IMR-90 (cell line): ENCODE results near the gene DMAC2L. TPM values are rescaled to one million over a fixed set of nuclear protein-coding genes. Genes with fewer than 3 reads are reported as not detected.

ENCODE experiments used
- ATAC-seq: fragments of 200-7000 bp; cut with Tn5 transposase; 2 replicates; pipeline ENCODE4 v1.9.1; 2020; ENCODE audit warnings: low read depth, mild to moderate bottlenecking, moderate library complexity
- BruUV-seq: library from RNA; stranded (reverse); fragments of 400-500 nt; replicated peaks from 2 replicates; lab custom pipeline; 2021; lab: Mats Ljungman, UMichigan
- CTCF ChIA-PET: fragments of 300-600 bp; formaldehyde crosslinking; extraction: SDS; loops from one replicate; lab custom pipeline; 2021; ENCODE audit warnings: antibody characterized with exemption; lab: Yijun Ruan, JAX
- POLR2A ChIA-PET: fragments of 300-600 bp; sonication (Branson Sonifier 250); formaldehyde crosslinking; loops from one replicate; lab custom pipeline; 2022; ENCODE audit warnings: antibody characterized with exemption; ENCODE audit not compliant: unreplicated experiment; lab: Charles Lee
- DNase-seq: peaks from one replicate; pipeline ENCODE4 v3.0.0; 2013
- H2AFZ ChIP-seq: replicated peaks from 2 replicates; pipeline ENCODE3; 2013; ENCODE audit warnings: low read length, mild to moderate bottlenecking; ENCODE audit not compliant: poor library complexity
- H2AK5ac ChIP-seq: 2 replicates; pipeline ENCODE4 v1.6.1; 2013; ENCODE audit warnings: low read depth, low read length, inconsistent platforms
- H2AK9ac ChIP-seq: replicated peaks from 2 replicates; pipeline ENCODE3; 2013; ENCODE audit warnings: mild to moderate bottlenecking, low read depth, low read length, moderate library complexity; ENCODE audit not compliant: poor library complexity
- H2BK120ac ChIP-seq: 2 replicates; pipeline ENCODE4 v1.6.1; 2013; ENCODE audit warnings: low read depth, low read length, inconsistent platforms
- H2BK15ac ChIP-seq: 3 replicates; pipeline ENCODE4 v1.6.1; 2013; ENCODE audit warnings: low read depth, low read length, inconsistent platforms
- H2BK20ac ChIP-seq: 2 replicates; pipeline ENCODE4 v1.6.1; 2013; ENCODE audit warnings: low read depth, mild to moderate bottlenecking, inconsistent platforms, low read length, moderate library complexity
- H2BK5ac ChIP-seq: 2 replicates; pipeline ENCODE4 v1.6.1; 2013; ENCODE audit warnings: mild to moderate bottlenecking, low read depth, low read length, inconsistent platforms; ENCODE audit not compliant: poor library complexity, severe bottlenecking
- H3K14ac ChIP-seq: replicated peaks from 2 replicates; pipeline ENCODE4 v1.6.1; 2013; ENCODE audit warnings: low read depth, low read length, inconsistent platforms
- H3K18ac ChIP-seq: 2 replicates; pipeline ENCODE4 v1.6.1; 2013; ENCODE audit warnings: low read depth, low read length, control low read depth
- H3K23ac ChIP-seq: 2 replicates; pipeline ENCODE4 v1.6.1; 2013; ENCODE audit warnings: low read depth, low read length, inconsistent platforms
- H3K27ac ChIP-seq: 2 replicates; pipeline ENCODE4 v1.5.1; 2013; ENCODE audit warnings: mild to moderate bottlenecking, control low read depth, low read length; ENCODE audit not compliant: insufficient read depth
- H3K27me3 ChIP-seq: 2 replicates; pipeline ENCODE4 v1.6.1; 2013; ENCODE audit warnings: low read length; ENCODE audit not compliant: control insufficient read depth, insufficient read depth
- H3K36me3 ChIP-seq: 2 replicates; pipeline ENCODE4 v1.6.1; 2013; ENCODE audit warnings: low read length, mixed read lengths; ENCODE audit not compliant: control insufficient read depth, insufficient read depth
- H3K4ac ChIP-seq: 2 replicates; pipeline ENCODE4 v1.6.1; 2013; ENCODE audit warnings: low read depth, low read length, inconsistent platforms
- H3K4me1 ChIP-seq: 2 replicates; pipeline ENCODE4 v1.6.1; 2013; ENCODE audit warnings: low read length, mixed read lengths; ENCODE audit not compliant: control insufficient read depth, insufficient read depth
- H3K4me2 ChIP-seq: 2 replicates; pipeline ENCODE4 v1.6.1; 2013; ENCODE audit warnings: low read depth, mild to moderate bottlenecking, control low read depth, low read length, moderate library complexity
- H3K4me3 ChIP-seq: 2 replicates; pipeline ENCODE4 v1.5.1; 2013; ENCODE audit warnings: low read depth, mild to moderate bottlenecking, control low read depth, low read length, moderate library complexity; ENCODE audit not compliant: insufficient read depth
- H3K56ac ChIP-seq: 2 replicates; pipeline ENCODE4 v1.6.1; 2013; ENCODE audit warnings: low read length, inconsistent platforms; ENCODE audit not compliant: insufficient read depth; ENCODE audit errors: extremely low read depth
- H3K79me1 ChIP-seq, 2 experiments: 2 replicates each; pipeline ENCODE4 v1.6.1; 2013; ENCODE audit warnings: low read length in 2 of 2, inconsistent platforms in 1 of 2, low read depth in 1 of 2
- H3K9ac ChIP-seq: 2 replicates; pipeline ENCODE4 v1.6.1; 2013; ENCODE audit warnings: low read depth, low read length, control low read depth
- H3K9me1 ChIP-seq: 2 replicates; pipeline ENCODE4 v1.6.1; 2013; ENCODE audit warnings: low read length, inconsistent platforms; ENCODE audit not compliant: insufficient read depth
- H3K9me3 ChIP-seq: 2 replicates; pipeline ENCODE4 v1.6.1; 2013; ENCODE audit warnings: low read length; ENCODE audit not compliant: control insufficient read depth, insufficient read depth
- H4K20me1 ChIP-seq: 2 replicates; pipeline ENCODE4 v1.6.1; 2013; ENCODE audit warnings: low read length, inconsistent platforms; ENCODE audit not compliant: insufficient read depth
- H4K5ac ChIP-seq: 2 replicates; pipeline ENCODE4 v1.6.1; 2013; ENCODE audit warnings: mild to moderate bottlenecking, low read depth, low read length, control low read depth
- H4K8ac ChIP-seq, 2 experiments: 2 replicates each; pipeline ENCODE4 v1.6.1; 2013; ENCODE audit warnings: low read depth in 2 of 2, low read length in 2 of 2, control low read depth in 1 of 2, inconsistent platforms in 1 of 2
- H4K91ac ChIP-seq: 2 replicates; pipeline ENCODE4 v1.6.1; 2013; ENCODE audit warnings: low read depth, low read length, inconsistent platforms; ENCODE audit not compliant: insufficient read depth
- CTCF ChIP-seq: conservative IDR thresholded peaks from 2 replicates; pipeline ENCODE4 v1.5.1; 2012; ENCODE audit warnings: mild to moderate bottlenecking, low read depth, low read length, improper control_type of control experiment
- ELK1 ChIP-seq: fragments of 150-350 bp; IDR thresholded peaks from 2 replicates; pipeline ENCODE4 v1.6.1; 2016; ENCODE audit warnings: low read depth, mild to moderate bottlenecking, low read length, moderate library complexity, borderline replicate concordance
- MAZ ChIP-seq: IDR thresholded peaks from 2 replicates; pipeline ENCODE4 v1.6.1; 2012; ENCODE audit warnings: low read depth, mild to moderate bottlenecking, low read length, improper control_type of control experiment, moderate library complexity, borderline replicate concordance
- MXI1 ChIP-seq: IDR thresholded peaks from 2 replicates; pipeline ENCODE4 v1.6.1; 2012; ENCODE audit warnings: low read depth, mild to moderate bottlenecking, low read length, moderate library complexity, borderline replicate concordance
- NFE2L2 ChIP-seq: fragments of 150-350 bp; IDR thresholded peaks from 2 replicates; pipeline ENCODE4 v1.6.1; 2016; ENCODE audit warnings: low read depth, mild to moderate bottlenecking, low read length
- POLR2A ChIP-seq: IDR thresholded peaks from 2 replicates; pipeline ENCODE4 v1.6.1; 2012; ENCODE audit warnings: mild to moderate bottlenecking, low read depth, low read length
- RFX5 ChIP-seq: IDR thresholded peaks from 2 replicates; pipeline ENCODE4 v1.8.0; 2012; ENCODE audit warnings: low read depth, mild to moderate bottlenecking, low read length, moderate library complexity
- dilution Hi-C: fragments of 300-500 bp; cut with HindIII; formaldehyde crosslinking; loops from one replicate; pipeline ENCODE4 v1.14.3; 2018; ENCODE audit warnings: low sequenced_read_pairs; ENCODE audit not compliant: unreplicated experiment
- in situ Hi-C: fragments of 300-500 bp; cut with MboI; formaldehyde crosslinking; loops from 3 replicates; pipeline ENCODE4 v1.14.3; 2019; ENCODE audit warnings: low sequenced_read_pairs, inconsistent platforms, mixed read lengths
- intact Hi-C: fragments of 100-400 bp; cut with micrococcal nuclease; formaldehyde crosslinking; loops from 2 replicates; pipeline ENCODE4 v1.10.0; 2022
- polyA plus RNA-seq, 3 experiments: library from polyadenylated mRNA; depleted of rRNA; stranded (reverse); fragments of >200 nt; gene quantifications; 2 replicates each; pipeline ENCODE4 v1.2.3, GENCODE V29; 2012; ENCODE audit warnings: low replicate concordance in 1 of 3
- total RNA-seq: library from RNA; depleted of rRNA; stranded (reverse); fragments of >200 nt; gene quantifications from 2 replicates; pipeline ENCODE4 v1.2.3, GENCODE V29; 2012

The DMAC2L gene
- total and polyA plus RNA-seq, 2 of the 4 experiments (the other 2 are of a cell fraction), result 5.0 to 6.1 TPM

- Histone ChIP-seq H2BK120ac (no peak overlapping the region), H3K23ac (no peak overlapping the region), H3K9ac (no peak overlapping the region), H4K91ac (no peak overlapping the region), H3K27ac (no peak overlapping the region), H3K4ac (no peak overlapping the region), H2AK5ac (no peak overlapping the region), H3K79me1 (no peaks in the 10 kb centered on the region; a peak in 1 of 4 replicates), H3K36me3 (no peaks in the 10 kb centered on the region), H2BK15ac (no peak overlapping the region), H3K18ac (no peak overlapping the region), H2AK9ac (no peak overlapping the region), H2BK5ac (no peak overlapping the region), H3K4me2 (no peak overlapping the region), H4K20me1 (no peaks in the 10 kb centered on the region), H3K14ac (no peak overlapping the region), H4K5ac (no peak overlapping the region), H3K9me3 (no peaks in the 10 kb centered on the region), H3K4me1 (no peaks in the 10 kb centered on the region), H3K4me3 (no peak overlapping the region), H4K8ac (no peak overlapping the region), H3K56ac (no peak overlapping the region), H2AFZ (no peak overlapping the region), H3K27me3 (no peaks in the 10 kb centered on the region), H3K9me1 (0 out of 2 replicates have a peak, but pooled peaks cover 2% of the 10 kb centered on the region), H2BK20ac (no peak overlapping the region)
- in situ Hi-C loops, result no loop called here
- ATAC-seq (no peak), DNase-seq (no peak)
- ChIA-PET POLR2A (no interaction called here), CTCF (no interaction called here)
- intact Hi-C loops, result no loop called here
- dilution Hi-C loops, result no loop called here
- TF ChIP-seq POLR2A (no peak), RFX5 (no peak), MAZ (no peak), MXI1 (no peak), NFE2L2 (no peak), ELK1 (no peak), CTCF (no peak)
- no TSS peak for BruUV-seq
Observed at GRCh38 chr14:50301914-50302313, 10.2 kb upstream of the DMAC2L start.
